CD4-positive, CD25-positive, alpha-beta regulatory T cell (primary cell): ENCODE results near the gene FMO4. TPM values are rescaled to one million over a fixed set of nuclear protein-coding genes. Genes with fewer than 3 reads are reported as not detected.
A peak's percentile ranks its signal among the peaks of the same experiment; 100 is the strongest.

Experiments used
- ATAC-seq, 2 donors: fragments of 150-1000 bp; cut with Tn5 transposase; one replicate each; pipeline ENCODE4 v1.10.0; 2021; ENCODE audit warnings: low read depth in 2 of 2, moderate number of reproducible peaks in 2 of 2, moderate library complexity in 1 of 2
- DNase-seq, 3 donors: peaks; one replicate each; pipeline versions ENCODE4 v3.0.0 to v3.0.0-alpha.2; 2012 to 2022; ENCODE audit warnings: mixed read lengths in 1 of 3
- H3K27ac ChIP-seq: one replicate; pipeline ENCODE4 v1.7.0; 2013; ENCODE audit warnings: mild to moderate bottlenecking, low read length; ENCODE audit not compliant: insufficient read depth, poor library complexity, severe bottlenecking
- H3K27me3 ChIP-seq: one replicate; pipeline ENCODE4 v1.7.0; 2013; ENCODE audit warnings: low read length; ENCODE audit not compliant: control insufficient read depth, insufficient read depth
- H3K36me3 ChIP-seq: one replicate; pipeline ENCODE4 v1.7.0; 2013; ENCODE audit warnings: mild to moderate bottlenecking, low read length, moderate library complexity; ENCODE audit not compliant: control insufficient read depth, insufficient read depth
- H3K4me1 ChIP-seq: 2 replicates; pipeline ENCODE4 v1.7.0; 2013; ENCODE audit warnings: mild to moderate bottlenecking, low read length; ENCODE audit not compliant: insufficient read depth, control insufficient read depth, poor library complexity, severe bottlenecking
- H3K4me3 ChIP-seq: one replicate; pipeline ENCODE4 v1.7.0; 2013; ENCODE audit warnings: low read depth, mild to moderate bottlenecking, low read length, moderate library complexity
- H3K9me3 ChIP-seq, 2 experiments: 1 replicate in 1 of 2; 2 replicates in 1 of 2; pipeline ENCODE4 v1.7.0; 2013; ENCODE audit warnings: low read length in 2 of 2, mild to moderate bottlenecking in 1 of 2, moderate library complexity in 1 of 2; ENCODE audit not compliant: control insufficient read depth in 2 of 2
- H3K27ac Mint-ChIP-seq, 3 donors: one replicate each; pipeline ENCODE4 v1.8.0; 2020 to 2022; ENCODE audit warnings: mild to moderate bottlenecking in 3 of 3, mixed read lengths in 3 of 3, moderate library complexity in 2 of 3
- H3K27me3 Mint-ChIP-seq: one replicate; pipeline ENCODE4 v1.8.0; 2022; ENCODE audit warnings: mild to moderate bottlenecking, mixed read lengths
- H3K36me3 Mint-ChIP-seq: one replicate; pipeline ENCODE4 v1.8.0; 2020; ENCODE audit warnings: mixed read lengths
- H3K4me1 Mint-ChIP-seq, 4 donors: one replicate each; pipeline ENCODE4 v1.8.0; 2020 to 2022; ENCODE audit warnings: mixed read lengths in 4 of 4, mild to moderate bottlenecking in 1 of 4
- H3K4me3 Mint-ChIP-seq, 4 donors: one replicate each; pipeline ENCODE4 v1.8.0; 2020 to 2022; ENCODE audit warnings: mild to moderate bottlenecking in 4 of 4, mixed read lengths in 4 of 4, moderate library complexity in 3 of 4
- H3K9me3 Mint-ChIP-seq, 7 donors: one replicate each; pipeline ENCODE4 v1.8.0; 2020 to 2022; ENCODE audit warnings: mixed read lengths in 7 of 7, mild to moderate bottlenecking in 3 of 7, moderate library complexity in 2 of 7
- polyA plus RNA-seq, 4 donors: library from polyadenylated mRNA; unstranded; fragments of 300-500 nt; fragmentation: Illumina TruSeq; gene quantifications; one replicate each; pipeline ENCODE4 v1.2.3, GENCODE V29; 2021
- total RNA-seq: library from RNA; stranded (reverse); gene quantifications from one replicate; pipeline ENCODE4 v1.2.3, GENCODE V29; 2022

FMO4 gene
- total RNA-seq (2.0 TPM), polyA plus RNA-seq (1 to 10 TPM; 2.7 to 4.9 (median 3.7) TPM)

- H3K4me3 ChIP-seq: peak within 1 kb of the TSS; percentile 88
Observed at GRCh38 chr1:171313835-171314320, at the start of gene FMO4. TSS of gene FMO4 (plus strand) at chr1:171314183. CDS start at chr1:171319826, 5,643 bp downstream.

GRCh38 chr1:171265686-171266085 is 48.3 kb upstream of the FMO4 start:
- DNase-seq (no peak), ATAC-seq (no peak)
- Histone ChIP-seq H3K27me3 (no peaks in the 10 kb centered on the region), H3K9me3 (no peaks in the 10 kb centered on the region), H3K27ac (no peak overlapping the region), H3K4me1 (no peaks in the 10 kb centered on the region), H3K4me3 (no peak overlapping the region), H3K36me3 (no peaks in the 10 kb centered on the region)
- H3K4me1 Mint-ChIP-seq: no peaks in the 10 kb centered on the region
- no peaks in the 10 kb centered on the region for H3K36me3 Mint-ChIP-seq
- no peak overlapping the region for H3K4me3 Mint-ChIP-seq
- no peak overlapping the region for H3K27ac Mint-ChIP-seq
- H3K9me3 Mint-ChIP-seq: peaks cover 0 to 1% (median 0%) of the 10 kb centered on the region in 7 donors
- peaks cover 30% of the 10 kb centered on the region for H3K27me3 Mint-ChIP-seq

More at GRCh38 chr1:171313835-171314320, at the start of gene FMO4:
- peaks cover 2% of the 10 kb centered on the region for H3K36me3 ChIP-seq
- ATAC-seq (peak; percentile 100), DNase-seq (peak; percentile 79 to 97 (median 92))
- no peaks in the 10 kb centered on the region for H3K27me3 ChIP-seq
- peaks cover 7% of the 10 kb centered on the region for H3K36me3 Mint-ChIP-seq
- H3K4me1 ChIP-seq: peaks cover 7% of the 10 kb centered on the region
- peaks cover 0 to 2% (median 0%) of the 10 kb centered on the region in 7 donors for H3K9me3 Mint-ChIP-seq
- peak within 1 kb of the TSS; percentile 76 to 93 (median 92) for H3K27ac Mint-ChIP-seq
- peak within 1 kb of the TSS; percentile 65 for H3K27ac ChIP-seq
- no peaks in the 10 kb centered on the region for H3K9me3 ChIP-seq
- peaks cover 0 to 27% (median 20%) of the 10 kb centered on the region in 4 donors for H3K4me1 Mint-ChIP-seq
- peak within 1 kb of the TSS; percentile 75 to 93 (median 84) for H3K4me3 Mint-ChIP-seq
- no peaks in the 10 kb centered on the region for H3K27me3 Mint-ChIP-seq

GRCh38 chr1:171266930-171267329 is 47.1 kb upstream of the FMO4 start:
- no peaks in the 10 kb centered on the region for H3K4me1 Mint-ChIP-seq
- H3K27ac Mint-ChIP-seq: no peak overlapping the region
- H3K9me3 Mint-ChIP-seq: peaks cover 0 to 1% (median 0%) of the 10 kb centered on the region in 7 donors
- ATAC-seq (no peak), DNase-seq (no peak)
- H3K36me3 ChIP-seq: no peaks in the 10 kb centered on the region
- no peaks in the 10 kb centered on the region for H3K36me3 Mint-ChIP-seq
- H3K9me3 ChIP-seq: no peaks in the 10 kb centered on the region
- no peaks in the 10 kb centered on the region for H3K27me3 ChIP-seq
- no peak overlapping the region for H3K4me3 ChIP-seq
- no peak overlapping the region for H3K4me3 Mint-ChIP-seq
- no peak overlapping the region for H3K27ac ChIP-seq
- peaks cover 26% of the 10 kb centered on the region for H3K27me3 Mint-ChIP-seq
- no peaks in the 10 kb centered on the region for H3K4me1 ChIP-seq

- no peak overlapping the region for H3K4me3 Mint-ChIP-seq
- H3K27me3 ChIP-seq: no peaks in the 10 kb centered on the region
- H3K4me1 ChIP-seq: no peaks in the 10 kb centered on the region
- H3K36me3 ChIP-seq: no peaks in the 10 kb centered on the region
- H3K27me3 Mint-ChIP-seq: peaks cover 25% of the 10 kb centered on the region
- no peaks in the 10 kb centered on the region for H3K36me3 Mint-ChIP-seq
- H3K9me3 Mint-ChIP-seq: peaks cover 0 to 1% (median 0%) of the 10 kb centered on the region in 7 donors
- no peak overlapping the region for H3K4me3 ChIP-seq
- H3K27ac ChIP-seq: no peak overlapping the region
- no peaks in the 10 kb centered on the region for H3K4me1 Mint-ChIP-seq
- DNase-seq: no peak
- ATAC-seq: no peak
- no peaks in the 10 kb centered on the region for H3K9me3 ChIP-seq
- H3K27ac Mint-ChIP-seq: no peak overlapping the region
Observed at GRCh38 chr1:171267391-171267790, 46.6 kb upstream of the FMO4 start.

GRCh38 chr1:171270806-171271205 is 43.2 kb upstream of the FMO4 start:
- Histone ChIP-seq H3K4me1 (no peaks in the 10 kb centered on the region), H3K9me3 (no peaks in the 10 kb centered on the region), H3K36me3 (no peaks in the 10 kb centered on the region), H3K27ac (no peak overlapping the region), H3K4me3 (no peak overlapping the region), H3K27me3 (no peaks in the 10 kb centered on the region)
- H3K36me3 Mint-ChIP-seq: no peaks in the 10 kb centered on the region
- no peak overlapping the region for H3K4me3 Mint-ChIP-seq
- H3K9me3 Mint-ChIP-seq: peaks cover 0 to 6% (median 0%) of the 10 kb centered on the region in 7 donors
- no peak overlapping the region for H3K27ac Mint-ChIP-seq
- no peak for DNase-seq
- H3K27me3 Mint-ChIP-seq: peaks cover 16% of the 10 kb centered on the region
- no peaks in the 10 kb centered on the region for H3K4me1 Mint-ChIP-seq
- no peak for ATAC-seq

- H3K4me1 ChIP-seq: no peaks in the 10 kb centered on the region
Observed at GRCh38 chr1:171277534-171277933, 36.4 kb upstream of the FMO4 start.

GRCh38 chr1:171279234-171279633 is 34.7 kb upstream of the FMO4 start:
- Histone ChIP-seq H3K4me3 (no peak overlapping the region), H3K4me1 (no peaks in the 10 kb centered on the region), H3K27ac (no peak overlapping the region), H3K9me3 (no peaks in the 10 kb centered on the region), H3K27me3 (peaks cover 2% of the 10 kb centered on the region), H3K36me3 (no peaks in the 10 kb centered on the region)
- H3K27me3 Mint-ChIP-seq: peaks cover 35% of the 10 kb centered on the region
- no peak overlapping the region for H3K27ac Mint-ChIP-seq
- no peak overlapping the region for H3K4me3 Mint-ChIP-seq
- ATAC-seq (no peak), DNase-seq (no peak)
- no peaks in the 10 kb centered on the region for H3K4me1 Mint-ChIP-seq
- no peaks in the 10 kb centered on the region for H3K36me3 Mint-ChIP-seq
- peaks cover 0 to 2% (median 0%) of the 10 kb centered on the region in 7 donors for H3K9me3 Mint-ChIP-seq

More at GRCh38 chr1:171277534-171277933, 36.4 kb upstream of the FMO4 start:
- Mint-ChIP-seq H3K36me3 (no peaks in the 10 kb centered on the region), H3K27ac (no peak overlapping the region), H3K27me3 (peaks cover 35% of the 10 kb centered on the region), H3K9me3 (peaks cover 0 to 6% (median 0%) of the 10 kb centered on the region in 7 donors), H3K4me3 (no peak overlapping the region), H3K4me1 (no peaks in the 10 kb centered on the region)
- H3K9me3 ChIP-seq: no peaks in the 10 kb centered on the region
- peaks cover 2% of the 10 kb centered on the region for H3K27me3 ChIP-seq
- no peaks in the 10 kb centered on the region for H3K36me3 ChIP-seq
- ATAC-seq (no peak), DNase-seq (no peak)
- H3K27ac ChIP-seq: no peak overlapping the region
- H3K4me3 ChIP-seq: no peak overlapping the region

- H3K36me3 Mint-ChIP-seq: no peaks in the 10 kb centered on the region
- peaks cover 35% of the 10 kb centered on the region for H3K27me3 Mint-ChIP-seq
- Histone ChIP-seq H3K4me1 (no peaks in the 10 kb centered on the region), H3K27ac (no peak overlapping the region), H3K4me3 (no peak overlapping the region), H3K36me3 (no peaks in the 10 kb centered on the region), H3K9me3 (no peaks in the 10 kb centered on the region), H3K27me3 (peaks cover 2% of the 10 kb centered on the region)
- H3K27ac Mint-ChIP-seq: no peak overlapping the region
- no peak overlapping the region for H3K4me3 Mint-ChIP-seq
- H3K9me3 Mint-ChIP-seq: peaks cover 0 to 2% (median 0%) of the 10 kb centered on the region in 7 donors
- ATAC-seq (no peak), DNase-seq (no peak)
- no peaks in the 10 kb centered on the region for H3K4me1 Mint-ChIP-seq
Observed at GRCh38 chr1:171279678-171280077, 34.3 kb upstream of the FMO4 start.
